Activated naive CD8-positive, alpha-beta T cell (primary cell): Measurements from ENCODE around the gene PLPP3.

ENCODE experiments used
- H3K27ac Mint-ChIP-seq: one replicate; pipeline ENCODE4 v1.8.0; 2021; ENCODE audit warnings: mixed read lengths
- H3K27me3 Mint-ChIP-seq: one replicate; pipeline ENCODE4 v1.8.0; 2021; ENCODE audit warnings: mixed read lengths
- H3K36me3 Mint-ChIP-seq: one replicate; pipeline ENCODE4 v1.8.0; 2021; ENCODE audit warnings: mixed read lengths
- H3K4me1 Mint-ChIP-seq: one replicate; pipeline ENCODE4 v1.8.0; 2021; ENCODE audit warnings: low read depth, mixed read lengths
- H3K4me3 Mint-ChIP-seq: one replicate; pipeline ENCODE4 v1.8.0; 2021; ENCODE audit warnings: mild to moderate bottlenecking, mixed read lengths
- H3K9me3 Mint-ChIP-seq: one replicate; pipeline ENCODE4 v1.8.0; 2021; ENCODE audit warnings: low read depth, mixed read lengths

Gene PLPP3

DNA sequence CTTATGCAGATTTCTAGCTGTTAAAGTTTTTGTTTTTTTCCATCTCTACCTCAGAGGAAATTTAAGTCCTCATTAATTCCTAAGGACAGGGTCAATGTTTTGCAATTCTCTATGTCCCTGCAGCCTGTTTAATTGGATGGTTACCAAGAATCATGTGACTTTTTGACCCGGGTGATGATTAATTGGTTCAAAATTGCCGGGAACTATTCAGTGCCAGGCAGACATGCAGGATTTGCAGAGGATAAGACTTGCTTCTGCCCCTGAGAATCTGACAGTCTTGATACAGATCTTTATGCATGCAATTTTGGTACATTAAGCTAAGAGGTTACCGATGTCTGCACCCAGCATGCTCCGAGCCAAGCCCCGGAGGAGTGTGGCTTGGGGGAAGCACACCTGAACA, 87.9 kb downstream of the PLPP3 start:
- no peak overlapping the region for H3K27ac Mint-ChIP-seq
- H3K27me3 Mint-ChIP-seq = peaks cover 2% of the 10 kb centered on the region
- H3K4me1 Mint-ChIP-seq = no peaks in the 10 kb centered on the region
- H3K4me3 Mint-ChIP-seq = no peak overlapping the region
- H3K36me3 Mint-ChIP-seq = no peaks in the 10 kb centered on the region
- no peaks in the 10 kb centered on the region for H3K9me3 Mint-ChIP-seq

DNA sequence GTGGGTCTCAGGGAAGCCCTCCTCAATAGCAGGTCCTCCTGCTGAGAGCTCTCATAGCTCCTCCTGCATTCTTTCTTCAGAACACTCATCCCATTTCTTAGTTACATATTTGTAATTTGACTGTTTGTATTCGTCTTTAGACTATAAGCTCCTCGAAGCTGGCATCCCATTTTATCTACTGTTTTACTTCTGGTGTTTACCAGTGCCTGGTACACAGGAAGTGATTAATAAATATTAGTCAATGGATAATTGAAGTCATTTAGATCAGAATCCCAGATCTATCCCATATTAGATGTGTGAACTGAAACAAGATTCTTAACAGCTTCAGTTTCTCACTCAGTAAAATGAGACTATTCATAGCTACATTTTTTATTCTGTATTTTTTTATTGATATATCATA, 88.7 kb downstream of the PLPP3 start:
- H3K27me3 Mint-ChIP-seq = no peaks in the 10 kb centered on the region
- H3K4me3 Mint-ChIP-seq = no peak overlapping the region
- no peaks in the 10 kb centered on the region for H3K36me3 Mint-ChIP-seq
- no peak overlapping the region for H3K27ac Mint-ChIP-seq
- H3K9me3 Mint-ChIP-seq = no peaks in the 10 kb centered on the region
- no peaks in the 10 kb centered on the region for H3K4me1 Mint-ChIP-seq

DNA sequence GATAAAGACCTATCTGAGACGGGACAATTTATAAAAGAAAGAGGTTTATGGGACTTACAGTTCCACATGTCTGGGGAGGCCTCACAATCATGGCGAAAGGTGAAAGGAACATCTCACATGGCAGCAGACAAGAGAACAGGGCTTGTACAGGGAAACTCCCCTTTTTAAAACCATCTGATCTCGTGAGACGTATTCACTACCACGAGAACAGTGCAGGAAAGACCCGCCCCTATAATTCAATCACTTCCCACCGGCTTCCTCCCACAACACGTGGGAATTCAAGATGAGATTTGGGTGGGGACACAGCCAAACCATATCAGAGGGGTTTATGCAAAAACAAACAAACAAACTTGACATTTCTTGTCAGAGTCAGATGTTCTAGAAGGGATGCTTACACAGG, 89.7 kb downstream of the PLPP3 start:
- Mint-ChIP-seq H3K4me3 (no peak overlapping the region), H3K27me3 (peaks cover 2% of the 10 kb centered on the region), H3K27ac (no peak overlapping the region), H3K4me1 (no peaks in the 10 kb centered on the region), H3K9me3 (no peaks in the 10 kb centered on the region), H3K36me3 (no peaks in the 10 kb centered on the region)

DNA sequence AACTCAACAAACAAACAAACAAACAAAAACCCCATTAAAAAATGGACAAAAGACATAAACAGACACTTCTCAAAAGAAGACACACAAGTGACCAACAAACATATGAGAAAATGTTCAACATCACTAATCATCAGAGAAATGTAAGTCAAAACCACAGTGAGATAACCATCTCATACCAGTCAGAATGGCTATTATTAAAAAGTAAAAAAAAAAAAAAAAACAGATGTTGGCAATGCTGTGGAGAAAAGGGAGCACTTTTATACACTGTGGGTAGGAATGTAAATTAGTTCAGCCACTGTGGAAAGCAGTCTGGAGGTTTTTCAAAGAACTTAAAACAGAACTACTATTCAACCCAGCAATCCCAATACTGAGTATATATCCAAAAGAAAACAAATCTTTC, 94.7 kb downstream of the PLPP3 start:
- Mint-ChIP-seq H3K9me3 (no peaks in the 10 kb centered on the region), H3K4me3 (no peak overlapping the region), H3K4me1 (no peaks in the 10 kb centered on the region), H3K27me3 (peaks cover 8% of the 10 kb centered on the region), H3K36me3 (no peaks in the 10 kb centered on the region), H3K27ac (no peak overlapping the region)

DNA sequence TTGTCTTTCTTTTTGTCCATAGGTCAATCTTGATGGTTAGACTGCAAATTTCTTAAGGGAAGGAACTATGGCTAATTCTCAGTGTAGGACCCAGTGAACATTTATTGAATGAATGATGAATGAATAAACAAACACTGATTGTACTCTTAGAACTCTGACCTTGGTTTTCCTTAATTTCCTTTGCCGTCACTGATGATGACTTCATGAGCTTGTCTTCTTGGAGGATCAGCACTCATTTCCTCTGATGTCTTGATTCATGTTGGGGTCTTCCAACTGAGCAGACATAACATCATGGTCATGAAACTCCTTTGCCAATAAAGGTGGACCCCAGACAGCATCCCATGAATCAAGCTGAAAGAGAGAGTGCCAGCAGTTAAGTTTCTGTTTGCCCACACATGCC, 96.3 kb downstream of the PLPP3 start:
- no peaks in the 10 kb centered on the region for H3K4me1 Mint-ChIP-seq
- H3K36me3 Mint-ChIP-seq = no peaks in the 10 kb centered on the region
- no peak overlapping the region for H3K27ac Mint-ChIP-seq
- peaks cover 17% of the 10 kb centered on the region for H3K27me3 Mint-ChIP-seq
- H3K4me3 Mint-ChIP-seq = no peak overlapping the region
- H3K9me3 Mint-ChIP-seq = no peaks in the 10 kb centered on the region

DNA sequence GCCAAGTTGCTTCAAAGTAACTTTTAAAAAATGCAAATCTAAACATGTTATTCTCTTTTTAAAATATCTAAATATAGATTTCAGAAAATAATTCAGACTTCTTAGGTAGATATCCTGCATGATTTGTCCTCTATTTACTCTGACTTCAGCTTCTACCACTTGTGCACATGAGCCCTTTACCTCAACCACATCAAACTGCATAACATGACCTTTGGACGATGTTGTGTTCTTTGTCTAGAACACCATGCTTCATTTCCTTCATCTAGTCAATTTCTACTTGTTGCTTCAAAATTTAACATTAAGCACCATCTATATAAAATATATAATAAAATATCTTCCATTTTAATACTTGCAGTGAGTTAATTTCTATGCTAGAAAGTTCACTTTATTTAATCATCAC, 96.9 kb downstream of the PLPP3 start:
- no peaks in the 10 kb centered on the region for H3K9me3 Mint-ChIP-seq
- peaks cover 17% of the 10 kb centered on the region for H3K27me3 Mint-ChIP-seq
- H3K4me1 Mint-ChIP-seq = no peaks in the 10 kb centered on the region
- H3K27ac Mint-ChIP-seq = no peak overlapping the region
- H3K4me3 Mint-ChIP-seq = no peak overlapping the region
- no peaks in the 10 kb centered on the region for H3K36me3 Mint-ChIP-seq

DNA sequence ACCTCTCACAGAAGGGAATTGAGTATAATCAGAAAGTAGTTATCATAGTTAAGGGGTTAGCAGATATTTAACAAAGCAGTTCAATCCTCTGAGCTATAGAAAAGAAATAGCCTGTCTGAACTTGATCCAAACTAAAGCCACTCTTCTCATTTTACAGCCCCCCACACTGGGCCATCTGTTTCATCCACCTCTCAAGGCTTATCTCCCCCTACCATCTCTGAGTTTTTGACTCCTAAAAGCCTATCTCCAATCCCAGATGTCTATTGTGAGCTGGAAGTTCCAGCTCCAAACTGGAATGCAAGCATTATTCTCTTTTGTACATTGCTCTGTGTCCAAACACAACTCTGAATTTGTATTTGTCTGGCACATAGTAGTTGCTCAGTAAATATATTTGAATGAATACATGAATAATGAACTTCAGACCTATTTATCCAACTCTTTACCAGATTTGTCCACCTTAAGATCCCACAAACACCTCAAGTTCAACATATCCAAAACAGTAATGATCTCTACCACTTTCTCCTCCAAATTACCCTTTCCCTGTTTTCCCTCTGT, 98.1 kb downstream of the PLPP3 start:
- no peaks in the 10 kb centered on the region for H3K36me3 Mint-ChIP-seq
- H3K4me1 Mint-ChIP-seq = no peaks in the 10 kb centered on the region
- no peak overlapping the region for H3K27ac Mint-ChIP-seq
- peaks cover 21% of the 10 kb centered on the region for H3K27me3 Mint-ChIP-seq
- H3K4me3 Mint-ChIP-seq = no peak overlapping the region
- no peaks in the 10 kb centered on the region for H3K9me3 Mint-ChIP-seq

DNA sequence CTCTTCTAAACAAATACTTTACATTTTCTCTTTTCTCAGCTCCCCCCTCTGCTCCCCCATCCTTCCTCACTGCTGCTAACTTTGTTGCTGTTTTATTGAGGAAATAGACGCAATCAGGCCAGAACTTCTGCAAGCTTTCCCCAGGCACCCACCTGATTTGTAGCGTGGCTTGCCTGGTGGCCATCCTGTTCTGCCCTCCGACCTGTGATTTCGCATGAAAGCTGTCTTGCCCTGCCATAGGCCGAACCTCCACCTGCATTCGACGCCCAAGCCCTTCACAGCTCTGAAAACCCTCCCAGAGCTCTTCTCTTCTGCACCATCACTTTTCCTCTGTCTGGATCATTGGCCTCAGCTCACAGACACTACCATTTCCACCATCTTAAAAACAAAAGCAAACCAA, 100.6 kb downstream of the PLPP3 start:
- no peaks in the 10 kb centered on the region for H3K9me3 Mint-ChIP-seq
- H3K36me3 Mint-ChIP-seq = no peaks in the 10 kb centered on the region
- no peaks in the 10 kb centered on the region for H3K4me1 Mint-ChIP-seq
- H3K4me3 Mint-ChIP-seq = no peak overlapping the region
- no peak overlapping the region for H3K27ac Mint-ChIP-seq
- peaks cover 19% of the 10 kb centered on the region for H3K27me3 Mint-ChIP-seq

DNA sequence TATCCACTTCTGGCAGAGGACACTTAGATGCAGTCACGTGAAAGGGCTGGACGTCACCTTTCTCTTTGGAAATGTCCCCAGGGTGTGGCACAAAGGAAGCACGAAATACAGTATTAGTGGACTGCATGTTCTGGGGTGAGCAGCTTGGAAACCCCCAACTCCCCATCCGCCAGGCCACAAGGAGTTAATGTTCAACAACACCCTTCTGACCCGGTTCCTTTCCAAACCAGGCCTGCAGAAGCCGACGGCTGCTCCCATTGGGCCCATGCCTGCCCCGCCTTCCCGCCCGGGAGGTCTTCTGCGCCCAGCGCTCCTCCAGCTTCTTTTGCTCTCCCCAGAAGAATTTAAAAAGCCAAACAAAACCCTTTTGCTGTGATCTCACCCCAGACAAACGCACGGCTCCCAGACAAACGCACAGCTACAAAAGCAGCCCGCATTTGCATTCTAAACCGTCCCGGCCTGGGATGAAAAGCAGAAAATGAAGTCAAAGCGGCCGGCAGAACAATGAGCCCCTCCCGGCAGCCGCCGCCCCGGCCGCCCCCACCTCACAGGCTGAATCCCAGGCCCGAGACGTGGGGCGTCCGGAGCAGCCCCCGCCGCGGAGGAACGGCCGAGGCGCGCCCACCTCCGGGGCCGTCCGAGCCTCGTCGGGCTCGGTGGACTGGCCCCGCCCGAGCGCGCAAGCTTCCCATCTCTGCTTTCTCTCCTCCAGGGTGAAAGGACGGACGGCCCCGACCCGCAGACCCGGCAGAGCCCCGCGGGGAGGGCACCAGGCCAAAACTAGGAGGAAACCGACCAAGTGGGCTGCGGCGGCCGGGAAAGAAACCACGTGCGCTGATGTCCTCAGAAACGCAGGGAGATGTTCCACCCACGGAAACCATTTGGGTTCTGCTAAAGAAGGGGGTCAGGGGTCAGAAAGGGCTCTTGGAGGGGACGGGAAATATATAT, 101.9 kb downstream of the PLPP3 start:
- H3K4me1 Mint-ChIP-seq = no peaks in the 10 kb centered on the region
- no peaks in the 10 kb centered on the region for H3K36me3 Mint-ChIP-seq
- H3K27me3 Mint-ChIP-seq = peaks cover 20% of the 10 kb centered on the region
- H3K4me3 Mint-ChIP-seq = no peak overlapping the region
- H3K27ac Mint-ChIP-seq = no peak overlapping the region
- H3K9me3 Mint-ChIP-seq = no peaks in the 10 kb centered on the region

DNA sequence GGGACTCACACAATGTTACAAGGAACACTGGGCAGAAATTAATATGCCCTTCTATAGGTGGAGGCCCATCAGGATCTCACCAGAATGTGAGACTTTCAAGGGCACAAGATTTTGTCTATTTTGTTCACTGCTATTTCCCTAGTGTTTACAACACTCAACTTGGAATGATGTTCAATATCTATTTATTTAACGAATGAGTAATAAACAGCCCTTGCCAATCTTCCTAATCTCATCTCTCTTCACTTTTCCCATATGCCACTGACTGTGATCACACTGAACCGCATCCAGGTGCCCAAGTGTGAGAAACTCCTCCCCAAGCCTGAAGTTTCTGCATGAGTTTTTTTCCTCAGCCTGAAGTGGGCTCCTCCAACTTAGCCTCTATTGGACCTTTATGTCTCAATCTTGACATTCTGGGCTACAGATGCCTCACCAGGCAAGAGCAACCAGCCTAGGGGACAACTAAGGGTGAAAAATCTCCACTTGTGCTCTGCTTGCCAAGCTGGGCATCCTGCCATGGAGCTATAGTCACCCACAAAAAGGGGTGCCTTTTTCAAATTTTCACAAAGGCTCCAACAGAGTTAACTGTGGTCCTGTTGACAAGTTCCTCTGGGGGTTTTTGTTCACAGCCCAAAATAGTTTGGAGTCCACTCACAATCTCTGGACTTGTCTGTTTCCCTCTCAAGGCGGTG, 105.6 kb downstream of the PLPP3 start:
- H3K4me3 Mint-ChIP-seq = no peak overlapping the region
- H3K27ac Mint-ChIP-seq = no peak overlapping the region
- H3K36me3 Mint-ChIP-seq = no peaks in the 10 kb centered on the region
- H3K9me3 Mint-ChIP-seq = no peaks in the 10 kb centered on the region
- no peaks in the 10 kb centered on the region for H3K4me1 Mint-ChIP-seq
- peaks cover 11% of the 10 kb centered on the region for H3K27me3 Mint-ChIP-seq

DNA sequence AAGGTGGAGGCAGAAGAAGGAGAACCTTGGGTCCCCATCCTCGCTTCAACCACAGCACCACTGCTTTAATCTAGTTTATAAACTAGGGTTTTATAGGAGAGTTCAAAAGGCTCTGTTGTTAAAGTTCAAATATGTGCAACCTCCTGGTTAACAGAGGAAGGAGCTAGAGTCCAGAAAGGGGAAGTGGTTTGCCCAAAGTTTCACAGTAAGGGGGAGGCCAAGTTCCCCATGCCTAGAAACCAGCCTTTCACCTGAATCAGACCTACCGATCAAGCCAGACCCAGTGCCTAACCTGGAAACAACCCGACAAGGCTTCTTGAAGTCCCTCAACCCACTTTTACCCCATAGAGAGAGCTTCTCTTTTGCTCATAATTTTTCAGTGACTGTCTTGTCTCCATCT, 106.5 kb downstream of the PLPP3 start:
- Mint-ChIP-seq H3K9me3 (no peaks in the 10 kb centered on the region), H3K4me3 (no peak overlapping the region), H3K4me1 (no peaks in the 10 kb centered on the region), H3K27ac (no peak overlapping the region), H3K27me3 (peaks cover 6% of the 10 kb centered on the region), H3K36me3 (no peaks in the 10 kb centered on the region)

DNA sequence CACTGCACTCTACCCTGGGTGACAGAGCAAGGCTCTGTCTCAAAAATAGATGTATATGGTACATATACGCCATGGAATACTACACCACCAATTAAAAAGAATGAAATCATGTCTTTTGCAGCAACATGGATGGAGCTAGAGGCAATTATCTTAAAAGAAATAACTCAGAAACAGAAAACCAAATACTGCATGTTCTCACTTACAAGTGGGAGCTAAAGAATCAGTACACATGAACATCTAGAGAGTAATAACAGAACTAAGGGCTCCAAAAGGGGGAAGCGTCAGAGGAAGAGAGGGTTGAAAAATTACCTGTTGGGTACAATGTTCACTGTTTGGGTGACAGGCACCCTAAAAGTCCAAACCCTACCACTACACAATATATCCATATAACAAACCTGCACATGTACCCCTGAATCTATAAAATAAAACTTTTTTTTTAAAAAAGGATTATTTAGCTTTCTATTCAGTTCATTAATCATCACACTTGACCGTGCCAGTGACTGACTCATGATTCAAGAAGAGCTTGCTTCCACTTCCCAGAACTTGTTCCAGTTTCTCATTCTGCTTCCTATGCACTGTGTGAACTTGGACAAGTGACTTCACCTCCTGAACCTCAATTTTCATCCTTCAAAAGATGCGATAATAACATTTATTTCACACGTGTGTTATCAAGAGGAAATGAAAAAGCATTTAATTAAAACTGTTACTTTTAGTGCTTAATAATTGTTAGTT, 109.6 kb downstream of the PLPP3 start:
- H3K36me3 Mint-ChIP-seq = no peaks in the 10 kb centered on the region
- H3K4me3 Mint-ChIP-seq = no peak overlapping the region
- H3K27me3 Mint-ChIP-seq = peaks cover 5% of the 10 kb centered on the region

DNA sequence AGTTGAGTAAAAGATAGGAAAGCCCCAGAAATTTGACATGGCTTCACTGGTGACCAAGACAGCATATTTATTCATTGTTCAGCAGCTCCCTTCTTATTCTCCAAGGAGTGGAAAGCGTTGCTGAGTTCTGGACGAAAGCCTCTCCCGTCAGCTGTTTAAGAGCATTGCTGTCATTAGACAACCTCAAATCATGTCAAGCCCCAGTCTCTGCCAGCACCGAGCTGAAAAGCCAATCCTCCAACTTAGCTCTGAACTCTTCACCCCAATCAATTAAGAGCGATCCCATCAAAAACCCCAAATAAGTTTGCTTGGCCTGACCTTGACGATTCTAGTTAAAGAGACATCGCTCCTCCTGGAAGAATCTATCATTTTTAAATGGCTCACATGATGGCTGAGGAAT, 110.8 kb downstream of the PLPP3 start:
- Mint-ChIP-seq H3K36me3 (no peaks in the 10 kb centered on the region), H3K4me3 (no peak overlapping the region), H3K27ac (no peak overlapping the region), H3K27me3 (peaks cover 4% of the 10 kb centered on the region), H3K9me3 (no peaks in the 10 kb centered on the region), H3K4me1 (no peaks in the 10 kb centered on the region)

More for the DNA sequence above, 109.6 kb downstream of the PLPP3 start:
- H3K9me3 Mint-ChIP-seq = no peaks in the 10 kb centered on the region
- no peaks in the 10 kb centered on the region for H3K4me1 Mint-ChIP-seq
- H3K27ac Mint-ChIP-seq = no peak overlapping the region

DNA sequence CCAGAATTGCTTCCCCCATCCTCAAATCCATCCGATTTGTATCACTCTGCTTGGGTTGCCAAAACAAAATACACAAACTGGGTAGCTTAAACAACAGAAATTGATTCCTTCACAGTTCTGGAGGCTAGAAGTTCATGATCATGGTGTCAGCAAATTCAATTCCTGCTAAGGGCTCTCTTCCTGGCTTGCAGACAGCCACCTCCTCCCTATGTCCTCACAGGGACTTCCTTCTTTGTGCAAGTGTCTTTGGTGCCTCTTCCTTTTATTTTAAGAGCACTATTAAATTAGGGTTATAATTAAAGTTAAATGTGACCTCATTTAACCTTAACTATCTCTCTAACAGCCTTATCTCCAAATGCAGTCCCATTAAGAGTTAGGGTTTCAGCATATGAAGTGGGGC, 112.8 kb downstream of the PLPP3 start:
- H3K4me1 Mint-ChIP-seq = no peaks in the 10 kb centered on the region
- no peaks in the 10 kb centered on the region for H3K9me3 Mint-ChIP-seq
- no peaks in the 10 kb centered on the region for H3K36me3 Mint-ChIP-seq
- H3K27me3 Mint-ChIP-seq = peaks cover 4% of the 10 kb centered on the region
- no peak overlapping the region for H3K4me3 Mint-ChIP-seq
- no peak overlapping the region for H3K27ac Mint-ChIP-seq

DNA sequence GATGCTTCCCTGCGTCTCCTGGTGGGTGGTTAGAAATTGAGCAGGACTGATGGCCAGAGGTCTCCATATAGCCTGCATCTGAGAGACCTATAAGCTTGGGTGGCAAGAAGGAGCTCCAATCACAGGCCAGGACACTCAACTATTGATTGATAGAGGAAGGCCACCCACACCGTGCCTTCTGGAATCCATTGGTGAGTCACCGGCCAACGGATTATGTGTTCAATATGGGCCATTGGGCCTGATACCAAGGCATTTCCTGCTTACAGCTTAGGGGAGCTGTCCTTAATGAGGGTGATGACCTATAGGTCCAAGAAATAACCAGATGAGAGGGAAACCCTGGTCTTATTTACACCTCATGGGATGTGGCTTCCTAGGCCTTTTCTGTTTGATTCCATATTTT, 115.1 kb downstream of the PLPP3 start:
- H3K36me3 Mint-ChIP-seq = no peaks in the 10 kb centered on the region
- H3K27me3 Mint-ChIP-seq = peaks cover 4% of the 10 kb centered on the region
- H3K4me1 Mint-ChIP-seq = no peaks in the 10 kb centered on the region
- no peaks in the 10 kb centered on the region for H3K9me3 Mint-ChIP-seq
- no peak overlapping the region for H3K27ac Mint-ChIP-seq
- no peak overlapping the region for H3K4me3 Mint-ChIP-seq
